Skeletal muscle tissue (tissue), 4 donors: ENCODE results near the gene PIAS1. TPM values are rescaled to one million over a fixed set of nuclear protein-coding genes. Genes with fewer than 3 reads are reported as not detected.

Experiments used
- H3K27ac ChIP-seq: one replicate; pipeline ENCODE4 v1.7.0; 2013; ENCODE audit warnings: mild to moderate bottlenecking, low read depth, low read length, inconsistent platforms
- H3K27me3 ChIP-seq, 3 donors: one replicate each; pipeline ENCODE4 v1.7.0; 2013; ENCODE audit warnings: low read length in 3 of 3; ENCODE audit not compliant: control insufficient read depth in 3 of 3, insufficient read depth in 3 of 3
- H3K36me3 ChIP-seq, 3 donors: one replicate each; pipeline ENCODE4 v1.7.0; 2013; ENCODE audit warnings: low read length in 3 of 3; ENCODE audit not compliant: control insufficient read depth in 3 of 3, insufficient read depth in 3 of 3
- H3K4me1 ChIP-seq, 3 donors: one replicate each; pipeline ENCODE4 v1.7.0; 2013; ENCODE audit warnings: low read length in 3 of 3, mild to moderate bottlenecking in 3 of 3; ENCODE audit not compliant: control insufficient read depth in 3 of 3, insufficient read depth in 3 of 3
- H3K4me3 ChIP-seq, 3 donors: one replicate each; pipeline ENCODE4 v1.7.0; 2013; ENCODE audit warnings: low read length in 3 of 3
- H3K9ac ChIP-seq, 3 donors: one replicate each; pipeline ENCODE4 v1.7.0; 2013; ENCODE audit warnings: low read length in 3 of 3, mild to moderate bottlenecking in 3 of 3, moderate library complexity in 2 of 3, low read depth in 1 of 3
- H3K9me3 ChIP-seq, 3 donors: one replicate each; pipeline ENCODE4 v1.7.0; 2013; ENCODE audit warnings: low read length in 3 of 3; ENCODE audit not compliant: control insufficient read depth in 3 of 3
- total RNA-seq: library from RNA; depleted of rRNA; stranded (reverse); fragments of >200 nt; gene quantifications from one replicate; pipeline ENCODE4 v1.2.3, GENCODE V29; 2014
- donor health status: Osteomylitis.

Gene PIAS1
- total RNA-seq, 1 donor from 2014 or later, result 15.7 TPM

DNA sequence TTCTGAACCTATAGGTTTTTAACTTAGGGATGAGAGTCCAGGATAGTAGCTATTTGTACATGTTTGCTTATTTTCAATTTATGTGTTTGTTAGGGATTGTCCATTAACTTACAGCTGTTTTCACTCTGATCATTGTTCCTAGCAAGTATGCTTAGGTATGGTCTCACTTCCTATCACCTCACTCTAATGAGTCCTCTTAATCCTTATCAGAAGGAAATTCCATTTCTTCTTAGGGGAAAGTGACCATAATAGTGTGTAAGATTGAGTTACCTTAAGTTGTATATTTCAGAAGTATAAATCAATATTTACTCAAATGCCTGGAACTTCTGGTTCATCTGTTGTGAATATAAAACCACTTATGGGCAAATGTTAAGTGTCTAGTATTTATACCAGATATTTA, 53.0 kb downstream of the PIAS1 start:
- H3K27ac ChIP-seq, result no peak overlapping the region
- H3K9ac ChIP-seq, result no peak overlapping the region
- H3K4me1 ChIP-seq, result peaks cover 5 to 9% (median 5%) of the 10 kb centered on the region in 3 donors
- no peaks in the 10 kb centered on the region for H3K36me3 ChIP-seq
- no peaks in the 10 kb centered on the region for H3K27me3 ChIP-seq
- no peak overlapping the region for H3K4me3 ChIP-seq
- H3K9me3 ChIP-seq, result no peaks in the 10 kb centered on the region

DNA sequence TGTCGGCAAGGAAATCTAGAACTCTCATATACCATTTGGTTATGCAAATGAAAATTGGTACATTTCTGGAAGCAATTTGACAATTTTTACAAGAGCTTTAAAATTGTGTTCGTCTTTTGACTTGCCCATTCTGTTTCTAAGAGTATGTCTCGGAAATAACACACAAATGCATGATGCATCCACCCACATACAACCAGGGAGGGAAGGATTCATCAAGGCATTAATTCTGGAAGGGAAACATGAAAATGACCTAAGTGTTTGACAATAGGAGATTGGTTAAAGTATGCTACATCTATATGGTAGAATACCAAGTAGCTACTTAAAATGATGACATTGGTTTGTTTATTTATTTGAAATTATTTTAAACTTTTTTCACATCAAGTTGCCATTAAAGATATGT, 58.6 kb downstream of the PIAS1 start:
- Histone ChIP-seq H3K36me3 (no peaks in the 10 kb centered on the region), H3K27me3 (no peaks in the 10 kb centered on the region), H3K4me1 (peaks cover 0 to 16% (median 10%) of the 10 kb centered on the region in 3 donors), H3K4me3 (no peak overlapping the region), H3K9ac (no peak overlapping the region), H3K9me3 (no peaks in the 10 kb centered on the region), H3K27ac (no peak overlapping the region)

DNA sequence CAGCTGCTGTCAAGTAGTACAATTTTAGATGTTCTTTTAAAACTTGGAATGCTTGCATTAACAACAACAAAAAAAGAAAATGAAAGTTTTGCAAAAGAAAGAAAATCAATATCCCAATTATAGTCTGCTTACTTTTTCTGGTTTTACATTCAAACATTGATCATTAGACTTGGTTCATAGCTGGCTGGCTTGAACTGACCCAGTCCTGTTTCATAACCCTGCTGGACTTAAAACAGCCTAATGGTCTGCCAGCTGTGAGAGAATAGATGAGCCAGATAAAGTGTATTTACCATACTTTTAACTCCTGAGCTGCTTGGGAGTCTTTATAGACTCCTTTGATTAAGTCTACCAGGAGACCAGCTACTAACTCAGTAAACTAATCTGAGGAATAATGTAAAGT, 59.2 kb downstream of the PIAS1 start:
- Histone ChIP-seq H3K36me3 (no peaks in the 10 kb centered on the region), H3K27me3 (no peaks in the 10 kb centered on the region), H3K4me3 (no peak overlapping the region), H3K27ac (peak overlapping the region; percentile 40), H3K9me3 (no peaks in the 10 kb centered on the region), H3K4me1 (peaks cover 0 to 16% (median 10%) of the 10 kb centered on the region in 3 donors), H3K9ac (peak overlapping the region in 1 of 3 donors; percentile 64)

DNA sequence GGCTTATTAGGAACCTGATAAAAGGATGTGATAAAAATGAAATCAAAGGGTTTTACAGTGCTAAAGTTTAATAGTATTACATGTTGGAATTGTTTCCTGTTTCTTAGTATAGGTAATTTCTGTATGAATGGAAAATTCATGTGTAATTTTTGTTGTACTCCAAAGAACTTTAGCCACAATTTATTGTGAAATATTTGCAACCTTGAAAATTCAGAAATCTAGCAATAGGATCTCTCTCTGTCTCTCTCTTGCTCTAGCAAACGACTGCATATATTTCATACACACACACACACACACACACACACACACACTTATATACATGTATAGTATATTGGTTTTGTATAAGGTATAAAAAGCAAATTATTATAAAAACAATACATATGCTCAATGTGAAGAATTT, 59.6 kb downstream of the PIAS1 start:
- peak overlapping the region; percentile 40 for H3K27ac ChIP-seq
- H3K4me3 ChIP-seq, result peak overlapping the region in 1 of 3 donors; percentile 67
- no peaks in the 10 kb centered on the region for H3K27me3 ChIP-seq
- H3K36me3 ChIP-seq, result no peaks in the 10 kb centered on the region
- no peaks in the 10 kb centered on the region for H3K9me3 ChIP-seq
- H3K9ac ChIP-seq, result peak overlapping the region in 2 of 3 donors; percentile 64 to 73
- H3K4me1 ChIP-seq, result peaks cover 0 to 16% (median 10%) of the 10 kb centered on the region in 3 donors

DNA sequence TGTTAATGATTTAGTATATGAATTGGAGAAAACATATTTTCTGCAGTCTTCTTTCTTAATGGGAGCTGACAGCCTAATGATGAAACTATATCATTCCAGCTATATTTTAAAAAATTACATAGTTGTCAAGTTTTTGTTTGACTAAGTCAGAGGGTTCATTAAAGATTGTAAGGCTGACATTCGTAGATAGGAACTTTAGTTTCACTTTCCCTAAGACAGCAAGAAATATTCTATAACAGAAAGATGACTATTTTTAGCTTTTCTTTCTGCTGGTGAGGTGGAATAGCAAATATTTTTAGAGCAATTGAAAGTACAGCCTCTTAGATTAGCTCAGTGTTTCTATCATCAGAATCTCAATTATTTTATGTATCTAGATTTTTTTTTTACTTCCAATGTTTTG, 60.2 kb downstream of the PIAS1 start:
- H3K4me1 ChIP-seq, result peaks cover 0 to 16% (median 10%) of the 10 kb centered on the region in 3 donors
- H3K27me3 ChIP-seq, result no peaks in the 10 kb centered on the region
- H3K9ac ChIP-seq, result peak overlapping the region; percentile 58 to 73 (median 60)
- H3K27ac ChIP-seq, result peak overlapping the region; percentile 43
- H3K4me3 ChIP-seq, result peak overlapping the region; percentile 19 to 67 (median 37)
- no peaks in the 10 kb centered on the region for H3K9me3 ChIP-seq
- H3K36me3 ChIP-seq, result no peaks in the 10 kb centered on the region

DNA sequence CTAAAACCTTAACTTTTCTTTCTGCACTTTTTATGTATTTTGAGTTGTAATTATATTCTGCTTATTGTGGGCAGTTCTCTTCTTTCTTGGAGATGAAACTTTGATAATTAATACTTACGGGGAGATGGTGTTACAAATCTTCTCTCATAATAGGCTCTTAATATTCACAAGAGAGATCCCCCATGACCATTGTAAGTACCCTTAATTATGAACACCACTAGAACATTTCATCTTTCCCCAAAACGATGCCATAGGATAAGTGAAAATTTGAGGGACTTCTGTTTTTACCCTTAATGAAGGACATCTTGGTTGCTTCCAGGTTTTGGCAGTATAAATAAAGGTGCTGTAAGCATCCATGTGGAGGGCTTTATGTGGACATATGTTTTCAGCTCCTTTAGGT, 60.7 kb downstream of the PIAS1 start:
- peak overlapping the region; percentile 43 for H3K27ac ChIP-seq
- peaks cover 0 to 16% (median 10%) of the 10 kb centered on the region in 3 donors for H3K4me1 ChIP-seq
- H3K9me3 ChIP-seq, result no peaks in the 10 kb centered on the region
- no peaks in the 10 kb centered on the region for H3K36me3 ChIP-seq
- H3K4me3 ChIP-seq, result peak overlapping the region; percentile 19 to 67 (median 37)
- no peaks in the 10 kb centered on the region for H3K27me3 ChIP-seq
- peak overlapping the region; percentile 58 to 73 (median 60) for H3K9ac ChIP-seq

DNA sequence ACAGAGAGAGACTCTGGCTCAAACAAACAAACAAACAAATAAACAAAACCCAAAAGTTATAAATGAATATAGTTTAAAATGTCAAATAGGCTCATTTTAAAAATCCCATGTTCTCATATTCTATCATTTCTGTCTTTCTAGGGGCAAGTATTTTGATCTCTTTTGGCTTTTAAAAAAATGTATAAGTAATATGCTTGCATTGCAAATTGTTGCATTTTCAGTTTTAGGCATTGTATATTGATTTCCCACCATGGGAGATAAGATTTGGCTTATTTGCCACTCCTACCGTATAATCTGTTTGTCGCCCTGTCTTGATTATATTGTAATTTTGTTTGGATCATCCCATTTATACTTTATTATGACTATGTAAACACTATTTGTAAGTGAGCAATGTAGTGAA, 70.6 kb downstream of the PIAS1 start:
- no peak overlapping the region for H3K4me3 ChIP-seq
- H3K9ac ChIP-seq, result no peak overlapping the region
- H3K36me3 ChIP-seq, result no peaks in the 10 kb centered on the region
- peaks cover 3 to 13% (median 4%) of the 10 kb centered on the region in 3 donors for H3K4me1 ChIP-seq
- H3K9me3 ChIP-seq, result no peaks in the 10 kb centered on the region
- no peak overlapping the region for H3K27ac ChIP-seq
- H3K27me3 ChIP-seq, result no peaks in the 10 kb centered on the region

DNA sequence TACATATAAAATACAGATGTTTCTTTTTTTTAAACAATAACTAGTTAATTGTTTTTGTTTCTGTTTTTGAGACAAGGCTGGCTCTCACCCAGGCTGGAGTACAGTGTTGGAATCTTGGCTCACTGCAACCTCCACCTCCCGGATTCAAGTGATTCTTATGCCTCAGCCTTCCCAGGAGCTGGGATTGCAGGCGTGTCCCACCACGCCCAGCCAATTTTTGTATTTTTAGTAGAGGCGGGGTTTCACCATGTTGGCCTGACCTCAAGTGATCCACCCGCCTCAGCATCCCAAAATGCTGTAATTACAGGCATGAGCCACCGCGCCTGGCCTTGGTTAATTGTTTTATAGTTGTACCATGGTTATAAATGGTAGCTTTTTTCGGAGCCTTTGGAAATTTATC, 72.3 kb downstream of the PIAS1 start:
- H3K9me3 ChIP-seq, result no peaks in the 10 kb centered on the region
- no peak overlapping the region for H3K27ac ChIP-seq
- peaks cover 3 to 13% (median 4%) of the 10 kb centered on the region in 3 donors for H3K4me1 ChIP-seq
- no peaks in the 10 kb centered on the region for H3K27me3 ChIP-seq
- H3K36me3 ChIP-seq, result no peaks in the 10 kb centered on the region
- no peak overlapping the region for H3K9ac ChIP-seq
- no peak overlapping the region for H3K4me3 ChIP-seq

DNA sequence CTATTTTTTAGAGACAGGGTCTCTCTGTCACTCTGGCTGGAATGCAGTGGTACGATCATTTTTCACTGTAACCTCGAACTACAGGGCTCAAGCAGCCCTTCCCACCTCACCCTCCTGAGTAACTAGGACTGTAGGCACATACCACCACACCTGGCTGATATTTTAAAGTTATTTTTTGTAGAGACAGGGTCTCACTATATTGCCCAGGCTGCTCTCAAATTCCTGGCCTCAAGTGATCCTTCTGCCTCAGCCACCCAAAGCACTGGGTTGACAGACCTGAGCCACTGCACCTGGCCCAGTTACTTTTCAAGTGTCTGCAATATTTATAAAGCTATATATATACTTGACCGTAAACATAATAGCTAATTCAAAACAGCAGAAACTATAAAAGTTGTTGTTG, 75.0 kb downstream of the PIAS1 start:
- H3K4me3 ChIP-seq, result no peak overlapping the region
- no peak overlapping the region for H3K9ac ChIP-seq
- H3K27ac ChIP-seq, result no peak overlapping the region
- peaks cover 3 to 13% (median 4%) of the 10 kb centered on the region in 3 donors for H3K4me1 ChIP-seq
- H3K27me3 ChIP-seq, result no peaks in the 10 kb centered on the region
- H3K9me3 ChIP-seq, result no peaks in the 10 kb centered on the region
- H3K36me3 ChIP-seq, result no peaks in the 10 kb centered on the region

DNA sequence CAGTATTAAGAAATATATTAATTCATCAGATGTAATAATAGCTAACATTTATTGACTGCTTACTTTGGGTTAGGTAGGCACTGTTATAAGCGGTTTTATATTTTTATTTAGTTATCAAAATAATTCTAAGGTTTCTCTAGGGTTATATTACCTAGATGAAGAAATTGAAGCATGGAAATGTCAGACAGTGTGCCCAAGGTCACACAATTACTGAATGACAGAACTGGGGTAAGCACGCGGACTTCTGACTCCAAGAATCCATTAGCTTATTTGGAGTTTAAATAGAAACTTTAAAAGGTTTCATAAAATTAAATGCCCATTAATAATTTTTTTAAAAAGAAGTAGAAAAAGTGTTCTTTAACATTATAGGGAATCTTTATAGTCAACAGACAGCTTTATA, 76.7 kb downstream of the PIAS1 start:
- Histone ChIP-seq H3K9ac (no peak overlapping the region), H3K4me3 (no peak overlapping the region), H3K9me3 (no peaks in the 10 kb centered on the region), H3K36me3 (no peaks in the 10 kb centered on the region), H3K4me1 (peaks cover 3 to 13% (median 4%) of the 10 kb centered on the region in 3 donors), H3K27me3 (no peaks in the 10 kb centered on the region), H3K27ac (no peak overlapping the region)
